Measurements from ENCODE around the gene ATP11C. TPM values are rescaled to one million over a fixed set of nuclear protein-coding genes. Genes with fewer than 3 reads are reported as not detected.

ATP11C gene
- total and polyA plus RNA-seq, 4 donors, result 2.6 to 23.5 (median 10.0) TPM

DNA sequence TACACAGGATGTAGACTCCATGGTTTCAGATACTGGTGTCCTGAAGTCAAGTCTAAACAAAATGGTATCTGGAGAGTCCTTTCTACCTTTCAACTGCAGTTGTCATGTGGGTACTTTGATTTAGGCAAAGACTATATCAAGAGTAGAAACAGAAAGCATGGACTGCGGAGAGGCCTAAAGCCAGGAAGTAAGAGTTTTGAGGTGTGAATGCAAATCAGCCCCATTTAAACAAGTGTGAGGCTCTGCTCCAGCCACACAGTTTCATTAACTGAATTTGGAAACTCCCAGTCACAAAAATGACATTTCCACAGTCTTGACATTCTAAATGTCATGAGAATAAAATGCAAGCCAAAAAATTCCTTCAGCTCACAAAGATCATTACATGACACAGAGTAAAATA, 137.7 kb downstream of the ATP11C start:
- no peak for ATAC-seq (ENCODE audit: insufficient read depth, low FRiP score)
- Histone ChIP-seq H3K27me3 (ENCODE audit: control insufficient read depth in 3 of 3, insufficient read depth in 3 of 3, low read length in 2 of 3) (peaks cover 0 to 4% (median 0%) of the 10 kb centered on the region in 3 donors), H3K27ac (ENCODE audit: low read depth in 1 of 2, low read length in 1 of 2) (no peak overlapping the region), H3K36me3 (ENCODE audit: control insufficient read depth in 4 of 4, insufficient read depth in 4 of 4, low read length in 4 of 4) (peaks cover 0 to 4% (median 1%) of the 10 kb centered on the region in 4 donors), H3K9ac (ENCODE audit: insufficient read depth in 1 of 2, low read length in 2 of 2) (no peak overlapping the region), H3K4me3 (no peak overlapping the region), H3K9me3 (ENCODE audit: control insufficient read depth in 4 of 4, insufficient read depth in 3 of 4, low read length in 3 of 4) (no peaks in the 10 kb centered on the region), H3K4me1 (ENCODE audit: control insufficient read depth in 5 of 5, insufficient read depth in 5 of 5, low read length in 5 of 5) (no peaks in the 10 kb centered on the region)
- TF ChIP-seq, protein P1, sequence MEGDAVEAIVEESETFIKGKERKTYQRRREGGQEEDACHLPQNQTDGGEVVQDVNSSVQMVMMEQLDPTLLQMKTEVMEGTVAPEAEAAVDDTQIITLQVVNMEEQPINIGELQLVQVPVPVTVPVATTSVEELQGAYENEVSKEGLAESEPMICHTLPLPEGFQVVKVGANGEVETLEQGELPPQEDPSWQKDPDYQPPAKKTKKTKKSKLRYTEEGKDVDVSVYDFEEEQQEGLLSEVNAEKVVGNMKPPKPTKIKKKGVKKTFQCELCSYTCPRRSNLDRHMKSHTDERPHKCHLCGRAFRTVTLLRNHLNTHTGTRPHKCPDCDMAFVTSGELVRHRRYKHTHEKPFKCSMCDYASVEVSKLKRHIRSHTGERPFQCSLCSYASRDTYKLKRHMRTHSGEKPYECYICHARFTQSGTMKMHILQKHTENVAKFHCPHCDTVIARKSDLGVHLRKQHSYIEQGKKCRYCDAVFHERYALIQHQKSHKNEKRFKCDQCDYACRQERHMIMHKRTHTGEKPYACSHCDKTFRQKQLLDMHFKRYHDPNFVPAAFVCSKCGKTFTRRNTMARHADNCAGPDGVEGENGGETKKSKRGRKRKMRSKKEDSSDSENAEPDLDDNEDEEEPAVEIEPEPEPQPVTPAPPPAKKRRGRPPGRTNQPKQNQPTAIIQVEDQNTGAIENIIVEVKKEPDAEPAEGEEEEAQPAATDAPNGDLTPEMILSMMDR (IDR thresholded peaks at IDR 0.05; ENCODE audit: control extremely low read depth, extremely low read depth), result no peak
- DNase-seq, result no peak
- WGBS, 2 donors, result 82 to 100% methylated on average over 1 of the region's 1 CpG

GRCh38 chrX:139787601-139788000, 145.3 kb downstream of the ATP11C start:
- no peak overlapping the region for H3K9ac ChIP-seq (ENCODE audit: insufficient read depth in 1 of 2, low read length in 2 of 2)
- H3K27ac ChIP-seq (ENCODE audit: low read depth in 1 of 2, low read length in 1 of 2), result no peak overlapping the region
- peaks cover 0 to 8% (median 1%) of the 10 kb centered on the region in 4 donors for H3K36me3 ChIP-seq (ENCODE audit: control insufficient read depth in 4 of 4, insufficient read depth in 4 of 4, low read length in 4 of 4)
- no peaks in the 10 kb centered on the region for H3K4me1 ChIP-seq (ENCODE audit: control insufficient read depth in 5 of 5, insufficient read depth in 5 of 5, low read length in 5 of 5)
- no peaks in the 10 kb centered on the region for H3K9me3 ChIP-seq (ENCODE audit: control insufficient read depth in 4 of 4, insufficient read depth in 3 of 4, low read length in 3 of 4)
- WGBS, 2 donors, result 81 to 98% methylated on average over 2 of the region's 2 CpGs
- no peak overlapping the region for H3K4me3 ChIP-seq
- DNase-seq (no peak), ATAC-seq (ENCODE audit: insufficient read depth, low FRiP score) (no peak)
- H3K27me3 ChIP-seq (ENCODE audit: control insufficient read depth in 3 of 3, insufficient read depth in 3 of 3, low read length in 2 of 3), result no peaks in the 10 kb centered on the region
- TF ChIP-seq, protein P1 (IDR thresholded peaks at IDR 0.05; ENCODE audit: control extremely low read depth, extremely low read depth), result no peak

DNA sequence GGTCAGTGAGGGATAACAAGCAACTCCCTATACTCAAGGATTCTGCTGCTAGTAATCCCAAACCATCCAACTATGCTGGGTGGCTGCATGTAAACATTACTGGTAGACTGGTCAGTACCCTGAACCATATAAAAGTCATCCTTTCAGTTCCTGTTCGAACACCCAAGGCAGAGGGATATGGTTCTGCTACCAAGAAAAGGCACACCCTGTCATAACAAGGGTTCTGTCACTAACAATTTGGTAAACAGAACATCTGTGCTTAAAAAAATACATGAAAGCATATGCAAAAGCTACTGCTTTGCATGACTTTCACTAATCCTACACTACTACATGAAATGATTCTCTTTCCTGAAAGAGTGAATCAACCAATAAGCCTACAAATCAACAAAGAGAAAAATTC, 148.0 kb downstream of the ATP11C start:
- no peaks in the 10 kb centered on the region for H3K27me3 ChIP-seq (ENCODE audit: control insufficient read depth in 3 of 3, insufficient read depth in 3 of 3, low read length in 2 of 3)
- DNase-seq (no peak), ATAC-seq (ENCODE audit: insufficient read depth, low FRiP score) (no peak)
- no peaks in the 10 kb centered on the region for H3K9me3 ChIP-seq (ENCODE audit: control insufficient read depth in 4 of 4, insufficient read depth in 3 of 4, low read length in 3 of 4)
- peaks cover 0 to 8% (median 1%) of the 10 kb centered on the region in 4 donors for H3K36me3 ChIP-seq (ENCODE audit: control insufficient read depth in 4 of 4, insufficient read depth in 4 of 4, low read length in 4 of 4)
- no peak overlapping the region for H3K4me3 ChIP-seq
- H3K4me1 ChIP-seq (ENCODE audit: control insufficient read depth in 5 of 5, insufficient read depth in 5 of 5, low read length in 5 of 5), result no peaks in the 10 kb centered on the region
- WGBS, 2 donors, result 62 to 94% methylated on average over 1 of the region's 1 CpG
- TF ChIP-seq, protein P1 (IDR thresholded peaks at IDR 0.05; ENCODE audit: control extremely low read depth, extremely low read depth), result no peak
- no peak overlapping the region for H3K27ac ChIP-seq (ENCODE audit: low read depth in 1 of 2, low read length in 1 of 2)
- H3K9ac ChIP-seq (ENCODE audit: insufficient read depth in 1 of 2, low read length in 2 of 2), result no peak overlapping the region

GRCh38 chrX:139783959-139784358, 148.9 kb downstream of the ATP11C start:
- TF ChIP-seq, protein P1 (IDR thresholded peaks at IDR 0.05; ENCODE audit: control extremely low read depth, extremely low read depth), result no peak
- no peaks in the 10 kb centered on the region for H3K27me3 ChIP-seq (ENCODE audit: control insufficient read depth in 3 of 3, insufficient read depth in 3 of 3, low read length in 2 of 3)
- DNase-seq, result no peak
- ATAC-seq (ENCODE audit: insufficient read depth, low FRiP score), result no peak
- H3K9ac ChIP-seq (ENCODE audit: insufficient read depth in 1 of 2, low read length in 2 of 2), result no peak overlapping the region
- H3K9me3 ChIP-seq (ENCODE audit: control insufficient read depth in 4 of 4, insufficient read depth in 3 of 4, low read length in 3 of 4), result no peaks in the 10 kb centered on the region
- H3K4me1 ChIP-seq (ENCODE audit: control insufficient read depth in 5 of 5, insufficient read depth in 5 of 5, low read length in 5 of 5), result no peaks in the 10 kb centered on the region
- H3K4me3 ChIP-seq, result no peak overlapping the region
- 71 to 85% methylated on average over 1 of the region's 1 CpG for WGBS, 2 donors
- peaks cover 0 to 8% (median 1%) of the 10 kb centered on the region in 4 donors for H3K36me3 ChIP-seq (ENCODE audit: control insufficient read depth in 4 of 4, insufficient read depth in 4 of 4, low read length in 4 of 4)
- H3K27ac ChIP-seq (ENCODE audit: low read depth in 1 of 2, low read length in 1 of 2), result no peak overlapping the region

Measured in lung (tissue), 12 donors.